CD14-positive monocyte (primary cell): ENCODE data around the gene CSK. TPM values are rescaled to one million over a fixed set of nuclear protein-coding genes. Genes with fewer than 3 reads are reported as not detected.
"Not testable (repeated sequence)": the region's sequence is repeated elsewhere in the genome, so short reads cannot be mapped to it uniquely, and the experiment has no call there.

ENCODE experiments used
- DNase-seq, 3 donors: peaks; one replicate each; pipeline ENCODE4 v3.0.0-alpha.2; 2011 to 2022
- H2AFZ ChIP-seq: 2 replicates; pipeline ENCODE4 v1.6.0; 2012; ENCODE audit warnings: mild to moderate bottlenecking, low read depth, low read length, inconsistent platforms; ENCODE audit not compliant: insufficient read depth, poor library complexity, severe bottlenecking
- H3K27ac ChIP-seq, 2 donors: 1 replicate in 1 of 2; 2 replicates in 1 of 2; pipeline ENCODE4 v1.5.1; 2012 to 2013; ENCODE audit warnings: low read length in 2 of 2, control low read depth in 1 of 2, inconsistent platforms in 1 of 2, low read depth in 1 of 2, mild to moderate bottlenecking in 1 of 2
- H3K27me3 ChIP-seq, 2 donors: one replicate each; pipeline versions ENCODE4 v1.6.0 to v1.6.1; 2011 to 2013; ENCODE audit warnings: low read length in 2 of 2; ENCODE audit not compliant: control insufficient read depth in 2 of 2, insufficient read depth in 2 of 2
- H3K36me3 ChIP-seq, 2 donors: replicated peaks in 1 of 2; 1 replicate in 1 of 2; 2 replicates in 1 of 2; pipeline versions ENCODE4 v1.5.1 to v1.6.1; 2012 to 2013; ENCODE audit warnings: low read length in 2 of 2, control low read depth in 1 of 2, inconsistent platforms in 1 of 2, mild to moderate bottlenecking in 1 of 2; ENCODE audit not compliant: insufficient read depth in 2 of 2, control insufficient read depth in 1 of 2
- H3K4me1 ChIP-seq, 2 donors: 1 replicate in 1 of 2; 2 replicates in 1 of 2; pipeline versions ENCODE4 v1.5.1 to v1.6.1; 2012 to 2013; ENCODE audit warnings: low read length in 2 of 2, control low read depth in 1 of 2, inconsistent platforms in 1 of 2, mild to moderate bottlenecking in 1 of 2, moderate library complexity in 1 of 2; ENCODE audit not compliant: insufficient read depth in 2 of 2, control insufficient read depth in 1 of 2
- H3K4me2 ChIP-seq: replicated peaks from 2 replicates; pipeline ENCODE3; 2012; ENCODE audit warnings: low read length, moderate library complexity, mild to moderate bottlenecking; ENCODE audit not compliant: poor library complexity, severe bottlenecking; ENCODE audit errors: extremely low read depth
- H3K4me3 ChIP-seq, 3 experiments: fragments of 200-600 bp in 1 of 3; sonication (generic) in 1 of 3; replicated peaks in 1 of 3; 1 replicate in 2 of 3; 2 replicates in 1 of 3; pipeline ENCODE4 v1.5.1; 2011 to 2013; ENCODE audit warnings: low read length in 3 of 3, mild to moderate bottlenecking in 3 of 3, control low read depth in 2 of 3, low read depth in 2 of 3, inconsistent platforms in 1 of 3, moderate library complexity in 1 of 3
- H3K79me2 ChIP-seq: 2 replicates; pipeline ENCODE4 v1.6.0; 2012; ENCODE audit warnings: mild to moderate bottlenecking, control low read depth, inconsistent platforms, low read length, moderate library complexity; ENCODE audit not compliant: insufficient read depth
- H3K9ac ChIP-seq: 2 replicates; pipeline ENCODE4 v1.6.0; 2017; ENCODE audit warnings: low read length, mild to moderate bottlenecking; ENCODE audit not compliant: insufficient read depth, poor library complexity, severe bottlenecking
- H3K9me3 ChIP-seq, 2 donors: replicated peaks in 1 of 2; 1 replicate in 1 of 2; 2 replicates in 1 of 2; pipeline versions ENCODE4 v1.5.1 to v1.6.1; 2012 to 2013; ENCODE audit warnings: low read length in 2 of 2, control low read depth in 1 of 2; ENCODE audit not compliant: control insufficient read depth in 1 of 2, insufficient read depth in 1 of 2
- H4K20me1 ChIP-seq: 2 replicates; pipeline ENCODE4 v1.6.0; 2012; ENCODE audit warnings: mild to moderate bottlenecking, low read length, control low read depth, moderate library complexity; ENCODE audit not compliant: insufficient read depth
- H3K27ac Mint-ChIP-seq, 7 donors: one replicate each; pipeline ENCODE4 v1.8.0; 2020; ENCODE audit warnings: mild to moderate bottlenecking in 7 of 7, mixed read lengths in 7 of 7, moderate library complexity in 6 of 7, inconsistent platforms in 2 of 7
- H3K27me3 Mint-ChIP-seq, 3 donors: one replicate each; pipeline ENCODE4 v1.8.0; 2021 to 2022; ENCODE audit warnings: low read depth in 3 of 3, mild to moderate bottlenecking in 3 of 3, mixed read lengths in 3 of 3, moderate library complexity in 3 of 3, inconsistent platforms in 1 of 3
- H3K36me3 Mint-ChIP-seq, 2 donors: one replicate each; pipeline ENCODE4 v1.8.0; 2020; ENCODE audit warnings: mixed read lengths in 2 of 2, inconsistent platforms in 1 of 2, mild to moderate bottlenecking in 1 of 2
- H3K4me1 Mint-ChIP-seq: one replicate; pipeline ENCODE4 v1.8.0; 2020; ENCODE audit warnings: mild to moderate bottlenecking, mixed read lengths
- H3K4me3 Mint-ChIP-seq, 2 donors: one replicate each; pipeline ENCODE4 v1.8.0; 2020; ENCODE audit warnings: mild to moderate bottlenecking in 2 of 2, mixed read lengths in 2 of 2, moderate library complexity in 1 of 2
- H3K9me3 Mint-ChIP-seq, 7 donors: one replicate each; pipeline ENCODE4 v1.8.0; 2020 to 2022; ENCODE audit warnings: mixed read lengths in 7 of 7, mild to moderate bottlenecking in 6 of 7, moderate library complexity in 6 of 7, inconsistent platforms in 2 of 7
- CTCF ChIP-seq: fragments of 200-600 bp; IDR thresholded peaks from one replicate; pipeline ENCODE4 v1.8.0; 2022; ENCODE audit warnings: antibody characterized with exemption, mild to moderate bottlenecking
- WGBS: methylation state at CpG from one replicate; pipeline ENCODE4 v1.1.5; 2013; ENCODE audit warnings: missing lambda C conversion rate; ENCODE audit not compliant: insufficient coverage; 5-methylcytosine and 5-hydroxymethylcytosine counted together
- intact Hi-C, 2 donors: fragments of 100-400 bp; cut with micrococcal nuclease; formaldehyde crosslinking; loops; one replicate each; pipeline versions ENCODE4 v1.15.0 to v1.15.1; 2023
- polyA plus RNA-seq, 3 donors: library from polyadenylated mRNA; depleted of rRNA in 1 of 3; unstranded in 2 of 3; stranded (reverse) in 1 of 3; fragments of 300-500 nt in 2 of 3; fragments of >200 nt in 1 of 3; fragmentation: Illumina TruSeq in 2 of 3; gene quantifications; 1 replicate in 2 of 3; 2 replicates in 1 of 3; pipeline ENCODE4 v1.2.3, GENCODE V29; 2012 to 2021

CSK gene
- polyA plus RNA-seq, 3 donors, result 79.0 to 426 (median 106) TPM

- H3K4me3 Mint-ChIP-seq, result peak overlapping the region; percentile 95 to 97
- Histone ChIP-seq H3K79me2 (peaks cover 80% of the 10 kb centered on the region), H3K27ac (peak overlapping the region; percentile 96 to 97), H3K27me3 (no peaks in the 10 kb centered on the region), H3K4me2 (peak overlapping the region; percentile 93), H3K4me3 (peak overlapping the region; percentile 91 to 100 (median 92)), H3K36me3 (peaks cover 5 to 7% of the 10 kb centered on the region in 2 donors), H2AFZ (no peak overlapping the region), H4K20me1 (peaks cover 19% of the 10 kb centered on the region), H3K9me3 (no peaks in the 10 kb centered on the region), H3K4me1 (peaks cover 84 to 89% of the 10 kb centered on the region in 2 donors), H3K9ac (peak overlapping the region; percentile 87)
- no peak for DNase-seq
- H3K36me3 Mint-ChIP-seq, result peaks cover 25 to 41% of the 10 kb centered on the region in 2 donors
- intact Hi-C loops, result loop anchor here in 1 of 2 donors (2.0 kb wide), 1 partner anchor 14 kb away; no protein-coding TSS in a partner anchor
- peak; percentile 2 for TF ChIP-seq CTCF
- peaks cover 78% of the 10 kb centered on the region for H3K4me1 Mint-ChIP-seq
- whole genome bisulfite sequencing, result 25% methylated on average over 3 of the region's 8 CpGs
- H3K27me3 Mint-ChIP-seq, result peaks cover 0 to 5% (median 0%) of the 10 kb centered on the region in 3 donors
- peaks cover 0 to 2% (median 0%) of the 10 kb centered on the region in 7 donors for H3K9me3 Mint-ChIP-seq
- peak overlapping the region; percentile 39 to 100 (median 99) for H3K27ac Mint-ChIP-seq
Measured at GRCh38 chr15:74784426-74785193, 2.7 kb downstream of the CSK start.

DNA sequence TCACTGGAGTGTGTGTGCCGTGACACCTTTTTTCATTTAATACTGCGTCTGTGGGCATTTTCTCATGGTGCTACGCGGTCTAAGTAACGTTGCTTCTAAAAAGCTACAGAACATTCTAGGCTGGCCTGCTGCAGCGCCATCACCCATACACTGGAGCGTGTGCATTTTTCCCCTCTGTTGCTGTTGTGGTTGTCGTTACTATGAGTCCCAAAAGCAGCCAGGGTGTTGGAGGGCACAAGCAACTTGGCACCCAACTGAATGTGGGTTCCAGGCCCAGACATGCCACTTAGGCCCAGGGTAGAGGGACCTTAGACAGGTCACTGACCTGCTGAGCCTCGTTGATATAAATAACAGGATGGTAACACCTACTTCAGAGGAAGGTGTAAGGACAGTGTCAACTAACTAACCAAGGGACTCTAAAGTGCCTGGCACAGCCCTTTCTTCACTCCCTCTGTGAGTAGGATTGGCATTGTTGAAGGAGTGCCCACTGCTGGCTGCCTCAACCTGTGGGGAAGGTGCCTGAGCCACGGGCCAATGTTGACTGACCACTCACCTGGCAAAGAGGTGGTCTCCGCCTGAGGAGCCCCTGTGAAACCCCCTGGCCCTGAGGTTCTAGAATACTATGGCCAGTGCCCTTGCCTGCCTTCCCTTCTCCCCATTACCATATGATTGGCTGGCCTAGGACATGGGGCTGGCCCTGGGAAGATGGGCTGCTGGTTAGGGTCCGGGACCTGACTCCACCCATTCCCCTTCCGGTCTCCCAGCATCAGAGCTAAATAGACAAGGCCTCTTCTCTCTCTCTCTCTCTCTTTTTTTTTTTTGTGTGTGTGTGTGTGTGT is 3.5 kb downstream of the CSK start:
- WGBS, result 62% methylated on average over 10 of the region's 13 CpGs
- intact Hi-C loops, result loop anchor here in 1 of 2 donors (2.0 kb wide), 2 partner anchors 13 to 15 kb away; no protein-coding TSS in a partner anchor
- Mint-ChIP-seq H3K27me3 (peaks cover 0 to 3% (median 0%) of the 10 kb centered on the region in 3 donors), H3K4me1 (peaks cover 78% of the 10 kb centered on the region), H3K4me3 (peak overlapping the region; percentile 95 to 97), H3K9me3 (peaks cover 0 to 2% (median 0%) of the 10 kb centered on the region in 7 donors), H3K27ac (peak overlapping the region; percentile 39 to 100 (median 99)), H3K36me3 (peaks cover 27 to 43% of the 10 kb centered on the region in 2 donors)
- no peak overlapping the region for H2AFZ ChIP-seq
- peak overlapping the region; percentile 93 for H3K4me2 ChIP-seq
- no peak for DNase-seq
- H3K4me3 ChIP-seq, result peak overlapping the region; percentile 7 to 100 (median 92)
- H3K27ac ChIP-seq, result peak overlapping the region; percentile 96 to 97
- H3K9ac ChIP-seq, result no peak overlapping the region
- no peaks in the 10 kb centered on the region for H3K27me3 ChIP-seq
- no peaks in the 10 kb centered on the region for H3K9me3 ChIP-seq
- H4K20me1 ChIP-seq, result peaks cover 19% of the 10 kb centered on the region
- H3K4me1 ChIP-seq, result peaks cover 84 to 89% of the 10 kb centered on the region in 2 donors
- no peak for TF ChIP-seq CTCF
- peaks cover 83% of the 10 kb centered on the region for H3K79me2 ChIP-seq
- peaks cover 5 to 7% of the 10 kb centered on the region in 2 donors for H3K36me3 ChIP-seq

- not testable (repeated sequence) for H3K9me3 ChIP-seq, H3K27me3 Mint-ChIP-seq, H3K9me3 Mint-ChIP-seq, H2AFZ ChIP-seq, DNase-seq, H3K36me3 ChIP-seq, H3K27me3 ChIP-seq
- Histone ChIP-seq H3K4me1 (peaks cover 84 to 89% of the 10 kb centered on the region in 2 donors), H3K9ac (peak overlapping the region; percentile 76), H3K27ac (peak overlapping the region; percentile 96 to 97), H3K4me3 (peak overlapping the region in 2 of 3 experiments; percentile 8 to 100), H4K20me1 (peaks cover 19% of the 10 kb centered on the region), H3K79me2 (peaks cover 88% of the 10 kb centered on the region), H3K4me2 (peak overlapping the region; percentile 93)
- peak overlapping the region; percentile 99 to 100 (median 100) for H3K27ac Mint-ChIP-seq
- H3K4me3 Mint-ChIP-seq, result peak overlapping the region; percentile 86 to 95
- WGBS, result 68% methylated on average over 9 of the region's 12 CpGs
- peaks cover 78% of the 10 kb centered on the region for H3K4me1 Mint-ChIP-seq
- H3K36me3 Mint-ChIP-seq, result peaks cover 31 to 47% of the 10 kb centered on the region in 2 donors
- intact Hi-C loops, result loop anchor here in 1 of 2 donors (2.0 kb wide), 1 partner anchor 15 kb away; no protein-coding TSS in a partner anchor
Measured at GRCh38 chr15:74786081-74786480, 4.2 kb downstream of the CSK start.
